Endothelial cell of umbilical vein (primary cell): ENCODE measurements around the gene PTPN14. TPM values are rescaled to one million over a fixed set of nuclear protein-coding genes. Genes with fewer than 3 reads are reported as not detected.

Source experiments
- BruUV-seq: library from RNA; stranded (reverse); fragments of 400-500 nt; replicated peaks from 2 replicates; lab custom pipeline; 2021; lab: Mats Ljungman, UMichigan
- CTCF ChIA-PET: fragments of 300-600, 350-600 bp; sonication (Branson Sonifier 250); formaldehyde crosslinking; loops from one replicate; lab custom pipeline; 2021; ENCODE audit warnings: antibody characterized with exemption, inconsistent platforms; lab: Charles Lee
- POLR2A ChIA-PET: fragments of 300-600, 350-600 bp; sonication (Branson Sonifier 250); formaldehyde crosslinking; loops from one replicate; lab custom pipeline; 2021; ENCODE audit warnings: antibody characterized with exemption, inconsistent platforms; lab: Charles Lee
- DNase-seq: peaks from one replicate; pipeline ENCODE4 v3.0.0-alpha.2; 2011; ENCODE audit warnings: low read depth, low spot score
- FAIRE-seq: peaks from 2 replicates; lab custom pipeline; 2011; peaks lifted over from hg19 to GRCh38; lab: Jason Lieb, UNC
- H2AFZ ChIP-seq: 2 replicates; pipeline ENCODE4 v1.6.0; 2012; ENCODE audit warnings: low read depth, low read length, control low read depth, inconsistent platforms
- H3K27ac ChIP-seq: 2 replicates; pipeline ENCODE4 v1.5.1; 2011; ENCODE audit warnings: low read depth, mild to moderate bottlenecking, control low read depth, low read length, moderate library complexity; ENCODE audit not compliant: insufficient read depth
- H3K27me3 ChIP-seq, 2 experiments: 2 replicates each; pipeline versions ENCODE4 v1.6.0 to v1.6.1; 2011; ENCODE audit warnings: low read length in 2 of 2, mixed read lengths in 1 of 2; ENCODE audit not compliant: control insufficient read depth in 2 of 2, insufficient read depth in 2 of 2
- H3K36me3 ChIP-seq, 2 experiments: 2 replicates in 1 of 2; 3 replicates in 1 of 2; pipeline ENCODE4 v1.5.1; 2011; ENCODE audit warnings: low read length in 2 of 2, mild to moderate bottlenecking in 1 of 2, moderate library complexity in 1 of 2; ENCODE audit not compliant: control insufficient read depth in 2 of 2, insufficient read depth in 2 of 2; ENCODE audit errors: extremely low read depth in 1 of 2
- H3K4me1 ChIP-seq: 3 replicates; pipeline ENCODE4 v1.5.1; 2011; ENCODE audit warnings: mild to moderate bottlenecking, low read length; ENCODE audit not compliant: control insufficient read depth, insufficient read depth; ENCODE audit errors: extremely low read depth
- H3K4me2 ChIP-seq: 2 replicates; pipeline ENCODE4 v1.6.1; 2011; ENCODE audit warnings: low read length, control low read depth, mixed read lengths; ENCODE audit not compliant: insufficient read depth
- H3K4me3 ChIP-seq, 3 experiments: fragments of 200-600 bp in 1 of 3; sonication (generic), shearing (Covaris generic) in 1 of 3; replicated peaks in 1 of 3; 2 replicates each; pipeline ENCODE4 v1.5.1; 2011 to 2016; ENCODE audit warnings: control low read depth in 3 of 3, low read length in 3 of 3, mild to moderate bottlenecking in 2 of 3, inconsistent platforms in 1 of 3, low read depth in 1 of 3, moderate library complexity in 1 of 3; ENCODE audit not compliant: insufficient read depth in 1 of 3
- H3K79me2 ChIP-seq: 2 replicates; pipeline ENCODE4 v1.6.0; 2012; ENCODE audit warnings: low read length, inconsistent platforms; ENCODE audit not compliant: control insufficient read depth, insufficient read depth
- H3K9ac ChIP-seq: replicated peaks from 2 replicates; pipeline ENCODE3; 2011; ENCODE audit warnings: low read length, control low read depth; ENCODE audit not compliant: insufficient read depth; ENCODE audit errors: extremely low read depth
- H3K9me1 ChIP-seq: replicated peaks from 3 replicates; pipeline ENCODE4 v1.6.0; 2011; ENCODE audit warnings: mild to moderate bottlenecking, low read length; ENCODE audit not compliant: control insufficient read depth, insufficient read depth; ENCODE audit errors: extremely low read depth
- H3K9me3 ChIP-seq: replicated peaks from 2 replicates; pipeline ENCODE4 v1.5.1; 2012; ENCODE audit warnings: low read length, inconsistent platforms; ENCODE audit not compliant: control insufficient read depth, insufficient read depth
- H4K20me1 ChIP-seq: replicated peaks from 2 replicates; pipeline ENCODE3; 2011; ENCODE audit warnings: mild to moderate bottlenecking, low read length; ENCODE audit not compliant: control insufficient read depth, insufficient read depth; ENCODE audit errors: extremely low read depth
- EZH2 ChIP-seq: IDR thresholded peaks from 2 replicates; pipeline ENCODE4 v1.6.1; 2012; ENCODE audit warnings: borderline replicate concordance, low read depth, mild to moderate bottlenecking, moderate library complexity, low read length, inconsistent platforms; ENCODE audit not compliant: severe bottlenecking
- FOS ChIP-seq: IDR thresholded peaks from 2 replicates; pipeline ENCODE4 v1.6.1; 2011; ENCODE audit warnings: mild to moderate bottlenecking, low read length, moderate library complexity, borderline replicate concordance; ENCODE audit not compliant: insufficient read depth
- GATA2 ChIP-seq: IDR thresholded peaks from 2 replicates; pipeline ENCODE4 v1.7.0; 2011; ENCODE audit warnings: low read depth, mild to moderate bottlenecking, moderate library complexity, mixed read lengths, low read length; ENCODE audit not compliant: insufficient read length, insufficient read depth
- JUN ChIP-seq: IDR thresholded peaks from 2 replicates; pipeline ENCODE4 v1.6.1; 2011; ENCODE audit warnings: borderline replicate concordance, low read depth; ENCODE audit not compliant: insufficient read length, insufficient read depth
- MAX ChIP-seq: IDR thresholded peaks from 2 replicates; pipeline ENCODE4 v1.6.1; 2011; ENCODE audit not compliant: insufficient read depth, insufficient read length
- MYC ChIP-seq: IDR thresholded peaks from one replicate; pipeline ENCODE4 v1.6.1; 2011; ENCODE audit warnings: mild to moderate bottlenecking, low read depth, low read length
- POLR2A ChIP-seq: IDR thresholded peaks from 2 replicates; pipeline ENCODE4 v1.6.1; 2012; ENCODE audit warnings: low read depth, mild to moderate bottlenecking, control low read depth, low read length
- POLR2AphosphoS5 ChIP-seq: IDR thresholded peaks from 2 replicates; pipeline ENCODE4 v1.6.1; 2012; ENCODE audit warnings: low read depth, mild to moderate bottlenecking, control low read depth, low read length, moderate library complexity; ENCODE audit not compliant: insufficient read depth
- dilution Hi-C: fragments of 300-500 bp; cut with MboI; formaldehyde crosslinking; loops from one replicate; pipeline ENCODE4 v1.15.0; 2019; ENCODE audit warnings: low sequenced_read_pairs; ENCODE audit not compliant: extremely low pct_ligation_motif_present
- intact Hi-C: fragments of 100-400 bp; cut with micrococcal nuclease; formaldehyde crosslinking; loops from one replicate; pipeline ENCODE4 v1.10.0; 2022
- polyA plus RNA-seq, 4 experiments: library from polyadenylated mRNA; depleted of rRNA in 3 of 4; stranded (reverse) in 3 of 4; unstranded in 1 of 4; fragments of >200 nt; gene quantifications; 2 replicates each; pipeline versions ENCODE4 v1.2.1 to v1.2.3, GENCODE V29; 2011 to 2012; ENCODE audit warnings: missing spikeins in 1 of 4
- total RNA-seq: library from RNA; stranded (reverse); gene quantifications from 2 replicates; pipeline ENCODE4 v1.2.3, GENCODE V29; 2021
- TF ChIP-seq, protein P1 (sequence below), 2 donors: IDR thresholded peaks; 1 replicate in 1 of 2; 2 replicates in 1 of 2; pipeline ENCODE4 v1.5.1; 2011; ENCODE audit warnings: low read length in 2 of 2, mild to moderate bottlenecking in 2 of 2, moderate library complexity in 2 of 2, control low read depth in 1 of 2, inconsistent platforms in 1 of 2, low read depth in 1 of 2; ENCODE audit not compliant: insufficient read depth in 1 of 2; ENCODE audit errors: extremely low read depth in 1 of 2

PTPN14 gene
- total and polyA plus RNA-seq, 2 donors (not counting 3 experiments of a cell fraction or from before 2014, with no cell fraction given): 18.5 to 93.0 TPM

DNA sequence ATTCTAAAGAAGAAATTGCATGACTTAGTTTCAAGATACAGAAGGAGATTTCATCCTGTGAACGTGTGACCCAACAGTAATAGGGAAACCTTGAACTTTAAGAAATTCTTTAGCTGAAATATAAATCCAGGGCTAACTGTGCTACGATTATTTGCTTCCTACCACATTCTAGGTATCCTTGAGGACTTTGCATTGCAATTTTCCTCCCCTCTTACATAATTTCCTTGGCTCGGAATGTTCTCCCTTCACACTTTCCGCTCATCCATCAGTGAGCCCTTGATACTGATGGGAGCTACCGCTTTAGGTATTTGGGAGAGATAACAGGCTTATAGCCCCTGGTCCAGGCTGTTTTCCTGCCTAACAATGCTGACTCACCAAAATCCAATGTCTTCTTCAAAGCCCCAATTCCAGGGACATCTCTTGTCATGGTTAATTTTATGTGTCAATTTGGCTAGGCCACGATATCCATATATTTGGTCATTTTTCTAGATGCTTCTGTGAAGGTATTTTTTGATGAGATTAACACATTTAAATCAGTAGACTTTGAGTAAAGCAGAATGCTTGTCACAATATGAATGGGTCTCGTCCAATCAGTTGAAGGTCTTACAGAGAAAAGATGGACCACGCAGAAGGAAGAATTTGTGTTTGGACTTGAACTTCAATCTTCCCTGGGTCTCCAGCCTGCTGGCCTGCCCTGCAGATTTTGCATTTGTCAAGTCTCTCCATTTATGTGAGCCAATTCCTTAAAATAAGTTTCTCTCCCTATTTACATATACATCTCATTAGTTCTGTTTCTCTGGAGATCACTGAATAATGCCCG lies 121.2 kb downstream of the PTPN14 start:
- Histone ChIP-seq H4K20me1 (no peaks in the 10 kb centered on the region), H3K4me2 (peak overlapping the region; percentile 43), H3K9ac (no peak overlapping the region), H3K36me3 (no peaks in the 10 kb centered on the region), H3K9me1 (no peaks in the 10 kb centered on the region), H3K79me2 (peaks cover 58% of the 10 kb centered on the region), H3K4me1 (peaks cover 38% of the 10 kb centered on the region), H3K27me3 (no peaks in the 10 kb centered on the region), H3K27ac (peak overlapping the region; percentile 75), H3K4me3 (no peak overlapping the region), H3K9me3 (no peaks in the 10 kb centered on the region), H2AFZ (no peak overlapping the region)
- POLR2A ChIA-PET: no interaction called here
- TF ChIP-seq FOS: no peak
- TF ChIP-seq, protein P1, sequence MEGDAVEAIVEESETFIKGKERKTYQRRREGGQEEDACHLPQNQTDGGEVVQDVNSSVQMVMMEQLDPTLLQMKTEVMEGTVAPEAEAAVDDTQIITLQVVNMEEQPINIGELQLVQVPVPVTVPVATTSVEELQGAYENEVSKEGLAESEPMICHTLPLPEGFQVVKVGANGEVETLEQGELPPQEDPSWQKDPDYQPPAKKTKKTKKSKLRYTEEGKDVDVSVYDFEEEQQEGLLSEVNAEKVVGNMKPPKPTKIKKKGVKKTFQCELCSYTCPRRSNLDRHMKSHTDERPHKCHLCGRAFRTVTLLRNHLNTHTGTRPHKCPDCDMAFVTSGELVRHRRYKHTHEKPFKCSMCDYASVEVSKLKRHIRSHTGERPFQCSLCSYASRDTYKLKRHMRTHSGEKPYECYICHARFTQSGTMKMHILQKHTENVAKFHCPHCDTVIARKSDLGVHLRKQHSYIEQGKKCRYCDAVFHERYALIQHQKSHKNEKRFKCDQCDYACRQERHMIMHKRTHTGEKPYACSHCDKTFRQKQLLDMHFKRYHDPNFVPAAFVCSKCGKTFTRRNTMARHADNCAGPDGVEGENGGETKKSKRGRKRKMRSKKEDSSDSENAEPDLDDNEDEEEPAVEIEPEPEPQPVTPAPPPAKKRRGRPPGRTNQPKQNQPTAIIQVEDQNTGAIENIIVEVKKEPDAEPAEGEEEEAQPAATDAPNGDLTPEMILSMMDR (IDR thresholded peaks at IDR 0.05; ENCODE audit: extremely low read depth in 1 of 2, insufficient read depth in 1 of 2, low read depth in 1 of 2, low read length in 2 of 2): no peak
- no peak for TF ChIP-seq POLR2AphosphoS5
- no peak for TF ChIP-seq GATA2
- TF ChIP-seq MYC: no peak
- no peak for TF ChIP-seq EZH2
- no peak for TF ChIP-seq MAX
- no peak for TF ChIP-seq JUN
- no peak for TF ChIP-seq POLR2A
- FAIRE-seq (no peak), DNase-seq (no peak)
- intact Hi-C loops (no loop called here), dilution Hi-C loops (no loop called here)
- BruUV-seq: no TSS peak
- CTCF ChIA-PET: interaction anchor here (0.8 to 1.7 kb wide), 3 partner anchors 8 to 28 kb away, joined by 3 to 5 read pairs (median 3); no protein-coding TSS in a partner anchor
